SK-N-SH treated with all-trans-retinoic acid at 6 μM for 48 hours (cell line): ENCODE measurements around the gene TNK1.

Experiments
- ATAC-seq: fragments of 200-7000 bp; cut with Tn5 transposase; 3 replicates; pipeline ENCODE4 v1.9.1; 2020; ENCODE audit warnings: mild to moderate bottlenecking, moderate library complexity
- ARNTL ChIP-seq: fragments of 450-650 bp; formaldehyde crosslinking; IDR thresholded peaks from 2 replicates; pipeline ENCODE4 v1.5.0; 2020; ENCODE audit warnings: low read depth, mild to moderate bottlenecking, moderate library complexity, borderline replicate concordance
- BACH2 ChIP-seq: fragments of 250-450 bp; sonication (Bioruptor Pico); IDR thresholded peaks from 2 replicates; pipeline ENCODE4 v1.9.0; 2021; ENCODE audit warnings: mild to moderate bottlenecking, borderline replicate concordance
- CSRNP3 ChIP-seq: fragments of 250-450 bp; sonication (Bioruptor Pico); IDR thresholded peaks from 2 replicates; pipeline ENCODE4 v1.5.1; 2021; ENCODE audit warnings: mild to moderate bottlenecking, moderate library complexity
- GLIS3 ChIP-seq: fragments of 250-450 bp; sonication (Bioruptor Pico); IDR thresholded peaks from 2 replicates; pipeline ENCODE4 v1.5.0; 2020; ENCODE audit warnings: mild to moderate bottlenecking, moderate library complexity
- PPARA ChIP-seq: fragments of 250-450 bp; sonication (Bioruptor Pico); IDR thresholded peaks from 2 replicates; pipeline ENCODE4 v1.5.0; 2020; ENCODE audit warnings: mild to moderate bottlenecking, borderline replicate concordance
- RARB ChIP-seq: fragments of 250-450 bp; sonication (Bioruptor Pico); IDR thresholded peaks from 2 replicates; pipeline ENCODE4 v1.8.0; 2021; ENCODE audit warnings: mild to moderate bottlenecking, moderate library complexity
- SNAI2 ChIP-seq: fragments of 250-450 bp; sonication (Bioruptor Pico); IDR thresholded peaks from 2 replicates; pipeline ENCODE4 v1.5.0; 2020; ENCODE audit warnings: mild to moderate bottlenecking, moderate library complexity
- TCF4 ChIP-seq: fragments of 250-450 bp; sonication (Bioruptor Pico); IDR thresholded peaks from 2 replicates; pipeline ENCODE4 v1.8.0; 2021; ENCODE audit warnings: mild to moderate bottlenecking, moderate library complexity, borderline replicate concordance
- ZC3H10 ChIP-seq: fragments of 250-450 bp; sonication (Bioruptor Pico); IDR thresholded peaks from 2 replicates; pipeline ENCODE4 v1.5.1; 2021; ENCODE audit warnings: mild to moderate bottlenecking, moderate library complexity
- ZFP3 ChIP-seq: fragments of 250-450 bp; sonication (Bioruptor Pico); IDR thresholded peaks from 2 replicates; pipeline ENCODE4 v1.5.0; 2020; ENCODE audit warnings: mild to moderate bottlenecking, moderate library complexity
- ZNF565 ChIP-seq: fragments of 450-650 bp; formaldehyde crosslinking; conservative IDR thresholded peaks from 2 replicates; pipeline ENCODE4 v1.5.0; 2020; ENCODE audit warnings: low read depth, mild to moderate bottlenecking, moderate library complexity
- ZNF70 ChIP-seq: fragments of 450-650 bp; formaldehyde crosslinking; IDR thresholded peaks from 2 replicates; pipeline ENCODE4 v1.5.0; 2020; ENCODE audit warnings: mild to moderate bottlenecking, moderate library complexity
- ZNF8 ChIP-seq: fragments of 450-650 bp; formaldehyde crosslinking; IDR thresholded peaks from 2 replicates; pipeline ENCODE4 v1.5.0; 2020; ENCODE audit warnings: mild to moderate bottlenecking, moderate library complexity
- TF ChIP-seq, protein P1 (sequence below): fragments of 250-450 bp; sonication (Bioruptor Pico); IDR thresholded peaks from 2 replicates; pipeline ENCODE4 v1.8.0; 2021; ENCODE audit warnings: low read depth, mild to moderate bottlenecking, moderate library complexity, borderline replicate concordance
- TF ChIP-seq, protein P2 (sequence below): fragments of 250-450 bp; sonication (Bioruptor Pico); IDR thresholded peaks from 2 replicates; pipeline ENCODE4 v1.5.0; 2020; ENCODE audit warnings: mild to moderate bottlenecking, moderate library complexity
- TF ChIP-seq, protein P3 (sequence below): fragments of 250-450 bp; sonication (Bioruptor Pico); IDR thresholded peaks from 2 replicates; pipeline ENCODE4 v1.5.1; 2020; ENCODE audit warnings: low read depth, mild to moderate bottlenecking, moderate library complexity
- TF ChIP-seq, protein P4 (sequence below): fragments of 250-450 bp; sonication (Bioruptor Pico); IDR thresholded peaks from 2 replicates; pipeline ENCODE4 v1.8.0; 2020; ENCODE audit warnings: mild to moderate bottlenecking, moderate library complexity, borderline replicate concordance

TNK1 gene

GRCh38 chr17:7410634-7411426, 29.9 kb downstream of the TNK1 start:
- ATAC-seq, result no peak
- TF ChIP-seq ZNF70 (CRISPR knock-in tag) (no peak), GLIS3 (no peak), ARNTL (CRISPR knock-in tag) (no peak), ZFP3 (CRISPR knock-in tag) (no peak), ZNF565 (no peak), ZC3H10 (no peak), PPARA (CRISPR knock-in tag) (no peak), RARB (no peak), SNAI2 (CRISPR knock-in tag) (no peak), CSRNP3 (CRISPR knock-in tag) (no peak), BACH2 (no peak)
- TF ChIP-seq, protein P1, sequence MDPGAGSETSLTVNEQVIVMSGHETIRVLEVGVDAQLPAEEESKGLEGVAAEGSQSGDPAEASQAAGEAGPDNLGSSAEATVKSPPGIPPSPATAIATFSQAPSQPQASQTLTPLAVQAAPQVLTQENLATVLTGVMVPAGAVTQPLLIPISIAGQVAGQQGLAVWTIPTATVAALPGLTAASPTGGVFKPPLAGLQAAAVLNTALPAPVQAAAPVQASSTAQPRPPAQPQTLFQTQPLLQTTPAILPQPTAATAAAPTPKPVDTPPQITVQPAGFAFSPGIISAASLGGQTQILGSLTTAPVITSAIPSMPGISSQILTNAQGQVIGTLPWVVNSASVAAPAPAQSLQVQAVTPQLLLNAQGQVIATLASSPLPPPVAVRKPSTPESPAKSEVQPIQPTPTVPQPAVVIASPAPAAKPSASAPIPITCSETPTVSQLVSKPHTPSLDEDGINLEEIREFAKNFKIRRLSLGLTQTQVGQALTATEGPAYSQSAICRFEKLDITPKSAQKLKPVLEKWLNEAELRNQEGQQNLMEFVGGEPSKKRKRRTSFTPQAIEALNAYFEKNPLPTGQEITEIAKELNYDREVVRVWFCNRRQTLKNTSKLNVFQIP (CRISPR knock-in tag), result no peak
- TF ChIP-seq, protein P2, sequence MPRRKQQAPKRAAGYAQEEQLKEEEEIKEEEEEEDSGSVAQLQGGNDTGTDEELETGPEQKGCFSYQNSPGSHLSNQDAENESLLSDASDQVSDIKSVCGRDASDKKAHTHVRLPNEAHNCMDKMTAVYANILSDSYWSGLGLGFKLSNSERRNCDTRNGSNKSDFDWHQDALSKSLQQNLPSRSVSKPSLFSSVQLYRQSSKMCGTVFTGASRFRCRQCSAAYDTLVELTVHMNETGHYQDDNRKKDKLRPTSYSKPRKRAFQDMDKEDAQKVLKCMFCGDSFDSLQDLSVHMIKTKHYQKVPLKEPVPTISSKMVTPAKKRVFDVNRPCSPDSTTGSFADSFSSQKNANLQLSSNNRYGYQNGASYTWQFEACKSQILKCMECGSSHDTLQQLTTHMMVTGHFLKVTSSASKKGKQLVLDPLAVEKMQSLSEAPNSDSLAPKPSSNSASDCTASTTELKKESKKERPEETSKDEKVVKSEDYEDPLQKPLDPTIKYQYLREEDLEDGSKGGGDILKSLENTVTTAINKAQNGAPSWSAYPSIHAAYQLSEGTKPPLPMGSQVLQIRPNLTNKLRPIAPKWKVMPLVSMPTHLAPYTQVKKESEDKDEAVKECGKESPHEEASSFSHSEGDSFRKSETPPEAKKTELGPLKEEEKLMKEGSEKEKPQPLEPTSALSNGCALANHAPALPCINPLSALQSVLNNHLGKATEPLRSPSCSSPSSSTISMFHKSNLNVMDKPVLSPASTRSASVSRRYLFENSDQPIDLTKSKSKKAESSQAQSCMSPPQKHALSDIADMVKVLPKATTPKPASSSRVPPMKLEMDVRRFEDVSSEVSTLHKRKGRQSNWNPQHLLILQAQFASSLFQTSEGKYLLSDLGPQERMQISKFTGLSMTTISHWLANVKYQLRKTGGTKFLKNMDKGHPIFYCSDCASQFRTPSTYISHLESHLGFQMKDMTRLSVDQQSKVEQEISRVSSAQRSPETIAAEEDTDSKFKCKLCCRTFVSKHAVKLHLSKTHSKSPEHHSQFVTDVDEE, result no peak
- TF ChIP-seq, protein P3, sequence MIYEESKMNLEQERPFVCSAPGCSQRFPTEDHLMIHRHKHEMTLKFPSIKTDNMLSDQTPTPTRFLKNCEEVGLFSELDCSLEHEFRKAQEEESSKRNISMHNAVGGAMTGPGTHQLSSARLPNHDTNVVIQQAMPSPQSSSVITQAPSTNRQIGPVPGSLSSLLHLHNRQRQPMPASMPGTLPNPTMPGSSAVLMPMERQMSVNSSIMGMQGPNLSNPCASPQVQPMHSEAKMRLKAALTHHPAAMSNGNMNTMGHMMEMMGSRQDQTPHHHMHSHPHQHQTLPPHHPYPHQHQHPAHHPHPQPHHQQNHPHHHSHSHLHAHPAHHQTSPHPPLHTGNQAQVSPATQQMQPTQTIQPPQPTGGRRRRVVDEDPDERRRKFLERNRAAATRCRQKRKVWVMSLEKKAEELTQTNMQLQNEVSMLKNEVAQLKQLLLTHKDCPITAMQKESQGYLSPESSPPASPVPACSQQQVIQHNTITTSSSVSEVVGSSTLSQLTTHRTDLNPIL (CRISPR knock-in tag), result no peak

DNA sequence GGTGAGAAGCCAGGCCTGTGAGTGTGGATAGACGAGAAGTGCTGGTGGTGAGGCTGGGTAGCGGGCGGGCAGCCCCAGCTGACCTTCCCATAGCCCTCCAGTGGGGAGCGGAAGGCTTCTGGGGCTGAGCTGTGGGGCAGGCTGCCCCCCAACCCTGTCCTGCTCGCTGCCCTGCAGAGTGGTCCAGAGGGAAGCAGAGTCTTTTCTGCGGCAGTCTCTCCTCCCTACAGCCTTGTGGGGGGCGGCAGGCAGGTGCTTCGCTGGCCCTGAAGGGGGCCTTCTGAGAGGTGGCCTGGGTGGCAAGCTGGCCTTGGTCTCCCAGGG, 30.5 kb downstream of the TNK1 start:
- ATAC-seq, result no peak
- no peak for TF ChIP-seq ZNF8
- no peak for TF ChIP-seq SNAI2 (CRISPR knock-in tag)
- TF ChIP-seq, protein P2, result no peak

DNA sequence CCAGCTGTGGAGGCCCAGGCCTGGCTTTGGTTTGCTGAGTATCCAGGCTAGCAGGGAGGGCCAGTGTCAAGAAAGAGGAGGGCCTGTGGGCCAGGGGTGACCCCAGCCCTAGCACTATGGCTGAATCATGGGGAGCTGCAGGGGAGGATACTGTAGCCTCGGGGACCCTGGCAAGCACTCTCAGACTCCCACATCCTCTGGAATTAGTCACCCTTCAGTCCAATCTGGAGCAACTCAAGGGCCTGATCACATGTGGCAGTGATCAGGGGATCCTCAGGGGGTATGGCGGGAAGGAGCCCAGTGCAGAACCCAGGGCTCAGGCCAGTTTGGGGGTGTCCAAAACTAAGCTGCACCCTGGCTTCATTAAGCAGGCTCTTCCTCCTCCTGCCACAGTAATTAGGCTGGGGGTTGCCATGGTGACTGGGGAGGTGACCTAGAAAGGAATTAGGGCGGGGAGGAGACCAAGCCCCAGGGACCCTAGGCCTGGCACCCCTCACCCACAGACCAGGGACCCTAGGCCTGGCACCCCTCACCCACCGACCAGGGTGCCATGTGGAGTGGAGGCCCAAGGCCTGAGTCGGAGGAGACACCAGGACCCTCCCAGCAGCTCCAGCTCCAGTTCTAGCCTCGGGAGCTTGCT, 32.6 kb downstream of the TNK1 start:
- TF ChIP-seq TCF4 (CRISPR knock-in tag), result no peak
- TF ChIP-seq, protein P4, sequence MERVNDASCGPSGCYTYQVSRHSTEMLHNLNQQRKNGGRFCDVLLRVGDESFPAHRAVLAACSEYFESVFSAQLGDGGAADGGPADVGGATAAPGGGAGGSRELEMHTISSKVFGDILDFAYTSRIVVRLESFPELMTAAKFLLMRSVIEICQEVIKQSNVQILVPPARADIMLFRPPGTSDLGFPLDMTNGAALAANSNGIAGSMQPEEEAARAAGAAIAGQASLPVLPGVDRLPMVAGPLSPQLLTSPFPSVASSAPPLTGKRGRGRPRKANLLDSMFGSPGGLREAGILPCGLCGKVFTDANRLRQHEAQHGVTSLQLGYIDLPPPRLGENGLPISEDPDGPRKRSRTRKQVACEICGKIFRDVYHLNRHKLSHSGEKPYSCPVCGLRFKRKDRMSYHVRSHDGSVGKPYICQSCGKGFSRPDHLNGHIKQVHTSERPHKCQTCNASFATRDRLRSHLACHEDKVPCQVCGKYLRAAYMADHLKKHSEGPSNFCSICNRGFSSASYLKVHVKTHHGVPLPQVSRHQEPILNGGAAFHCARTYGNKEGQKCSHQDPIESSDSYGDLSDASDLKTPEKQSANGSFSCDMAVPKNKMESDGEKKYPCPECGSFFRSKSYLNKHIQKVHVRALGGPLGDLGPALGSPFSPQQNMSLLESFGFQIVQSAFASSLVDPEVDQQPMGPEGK (CRISPR knock-in tag), result no peak
- no peak for TF ChIP-seq ZFP3 (CRISPR knock-in tag)
- no peak; the same call in 2 of the 3 replicates for ATAC-seq
